ENCODE measurements around the gene CCDC28B. TPM values are rescaled to one million over a fixed set of nuclear protein-coding genes. Genes with fewer than 3 reads are reported as not detected.

CCDC28B gene
- total and polyA plus RNA-seq, 2 of the 13 experiments (the other 11 are each of a cell fraction or from before 2014, with no cell fraction given), result 2.6 to 3.5 TPM

DNA sequence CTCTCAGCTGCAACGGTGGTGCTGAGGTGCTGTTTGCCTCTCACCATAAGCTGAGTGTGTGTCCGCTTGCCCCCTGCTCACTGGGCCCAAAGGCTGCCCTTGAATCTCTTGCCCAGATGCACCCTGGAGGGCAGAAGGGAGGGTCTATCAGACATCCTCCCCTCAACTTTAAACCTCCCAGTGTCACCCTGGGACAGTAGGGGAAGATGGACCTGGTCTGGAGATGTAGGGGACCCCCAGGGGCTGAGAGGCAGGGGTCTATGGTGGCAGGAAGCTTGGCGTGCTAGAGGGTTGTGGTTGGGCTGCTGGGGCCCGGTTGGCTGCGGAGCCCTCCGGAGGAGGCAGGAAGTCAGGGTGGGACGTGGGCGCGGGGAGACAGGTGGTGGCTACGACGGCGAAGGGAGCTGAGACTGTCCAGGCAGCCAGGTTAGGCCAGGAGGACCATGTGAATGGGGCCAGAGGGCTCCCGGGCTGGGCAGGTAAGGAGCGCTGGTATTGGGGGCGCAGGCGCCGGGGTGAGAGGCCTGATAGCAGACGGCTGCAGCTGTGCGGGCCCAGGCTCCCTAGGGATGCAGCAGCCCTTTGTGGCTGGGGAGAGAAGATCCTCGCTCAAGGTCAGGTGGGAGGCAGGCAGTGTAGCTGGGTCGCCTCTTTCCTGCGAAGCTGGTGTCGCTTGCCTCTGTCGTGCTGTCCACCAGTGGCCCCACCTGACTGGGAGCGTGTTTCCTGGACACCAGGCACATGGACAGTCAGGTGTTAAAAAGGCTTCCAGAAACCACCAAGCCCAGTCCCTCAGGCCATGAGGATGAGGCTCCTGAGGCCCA, 50.7 kb downstream of the CCDC28B start, which contains the start of gene LCK (continued):
- TF ChIP-seq ZMAT3 (CRISPR knock-in tag; conservative IDR thresholded peaks at IDR 0.05), result no peak
- TF ChIP-seq SKI (IDR thresholded peaks at IDR 0.05; ENCODE audit: partially characterized antibody), result no peak
- TF ChIP-seq RXRB (CRISPR knock-in tag; IDR thresholded peaks at IDR 0.05; ENCODE audit: borderline replicate concordance), result no peak
- TF ChIP-seq, protein P1, sequence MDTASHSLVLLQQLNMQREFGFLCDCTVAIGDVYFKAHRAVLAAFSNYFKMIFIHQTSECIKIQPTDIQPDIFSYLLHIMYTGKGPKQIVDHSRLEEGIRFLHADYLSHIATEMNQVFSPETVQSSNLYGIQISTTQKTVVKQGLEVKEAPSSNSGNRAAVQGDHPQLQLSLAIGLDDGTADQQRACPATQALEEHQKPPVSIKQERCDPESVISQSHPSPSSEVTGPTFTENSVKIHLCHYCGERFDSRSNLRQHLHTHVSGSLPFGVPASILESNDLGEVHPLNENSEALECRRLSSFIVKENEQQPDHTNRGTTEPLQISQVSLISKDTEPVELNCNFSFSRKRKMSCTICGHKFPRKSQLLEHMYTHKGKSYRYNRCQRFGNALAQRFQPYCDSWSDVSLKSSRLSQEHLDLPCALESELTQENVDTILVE (CRISPR knock-in tag; IDR thresholded peaks at IDR 0.05), result no peak
- TF ChIP-seq CREB1 (IDR thresholded peaks at IDR 0.05), result no peak
- TF ChIP-seq CREB1 (CRISPR knock-in tag; IDR thresholded peaks at IDR 0.05), result no peak
- no peak for TF ChIP-seq MAZ (IDR thresholded peaks at IDR 0.05; ENCODE audit: borderline replicate concordance, low read depth, low read length)
- TF ChIP-seq MAZ (CRISPR knock-in tag; IDR thresholded peaks at IDR 0.05; ENCODE audit: low read depth), result no peak
- TF ChIP-seq, protein P2, sequence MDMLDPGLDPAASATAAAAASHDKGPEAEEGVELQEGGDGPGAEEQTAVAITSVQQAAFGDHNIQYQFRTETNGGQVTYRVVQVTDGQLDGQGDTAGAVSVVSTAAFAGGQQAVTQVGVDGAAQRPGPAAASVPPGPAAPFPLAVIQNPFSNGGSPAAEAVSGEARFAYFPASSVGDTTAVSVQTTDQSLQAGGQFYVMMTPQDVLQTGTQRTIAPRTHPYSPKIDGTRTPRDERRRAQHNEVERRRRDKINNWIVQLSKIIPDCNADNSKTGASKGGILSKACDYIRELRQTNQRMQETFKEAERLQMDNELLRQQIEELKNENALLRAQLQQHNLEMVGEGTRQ (IDR thresholded peaks at IDR 0.05; ENCODE audit: low read depth, low read length), result no peak
- TF ChIP-seq, protein P2 (CRISPR knock-in tag; IDR thresholded peaks at IDR 0.05; ENCODE audit: borderline replicate concordance), result no peak
- no peak for TF ChIP-seq POLR2AphosphoS2 (IDR thresholded peaks at IDR 0.05; ENCODE audit: low read depth, low read length)
- TF ChIP-seq NFE2L1 (CRISPR knock-in tag; IDR thresholded peaks at IDR 0.05; ENCODE audit: borderline replicate concordance), result no peak
- no peak for TF ChIP-seq ZNF235 (CRISPR knock-in tag; IDR thresholded peaks at IDR 0.05; ENCODE audit: borderline replicate concordance)
- TF ChIP-seq ZNF841 (CRISPR knock-in tag; IDR thresholded peaks at IDR 0.05; ENCODE audit: borderline replicate concordance), result no peak
- TF ChIP-seq, protein P3, sequence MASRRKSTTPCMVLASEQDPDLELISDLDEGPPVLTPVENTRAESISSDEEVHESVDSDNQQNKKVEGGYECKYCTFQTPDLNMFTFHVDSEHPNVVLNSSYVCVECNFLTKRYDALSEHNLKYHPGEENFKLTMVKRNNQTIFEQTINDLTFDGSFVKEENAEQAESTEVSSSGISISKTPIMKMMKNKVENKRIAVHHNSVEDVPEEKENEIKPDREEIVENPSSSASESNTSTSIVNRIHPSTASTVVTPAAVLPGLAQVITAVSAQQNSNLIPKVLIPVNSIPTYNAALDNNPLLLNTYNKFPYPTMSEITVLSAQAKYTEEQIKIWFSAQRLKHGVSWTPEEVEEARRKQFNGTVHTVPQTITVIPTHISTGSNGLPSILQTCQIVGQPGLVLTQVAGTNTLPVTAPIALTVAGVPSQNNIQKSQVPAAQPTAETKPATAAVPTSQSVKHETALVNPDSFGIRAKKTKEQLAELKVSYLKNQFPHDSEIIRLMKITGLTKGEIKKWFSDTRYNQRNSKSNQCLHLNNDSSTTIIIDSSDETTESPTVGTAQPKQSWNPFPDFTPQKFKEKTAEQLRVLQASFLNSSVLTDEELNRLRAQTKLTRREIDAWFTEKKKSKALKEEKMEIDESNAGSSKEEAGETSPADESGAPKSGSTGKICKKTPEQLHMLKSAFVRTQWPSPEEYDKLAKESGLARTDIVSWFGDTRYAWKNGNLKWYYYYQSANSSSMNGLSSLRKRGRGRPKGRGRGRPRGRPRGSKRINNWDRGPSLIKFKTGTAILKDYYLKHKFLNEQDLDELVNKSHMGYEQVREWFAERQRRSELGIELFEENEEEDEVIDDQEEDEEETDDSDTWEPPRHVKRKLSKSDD (CRISPR knock-in tag; IDR thresholded peaks at IDR 0.05; ENCODE audit: low read depth), result no peak
- TF ChIP-seq JARID2 (CRISPR knock-in tag; IDR thresholded peaks at IDR 0.05; ENCODE audit: insufficient replicate concordance), result no peak
- TF ChIP-seq, protein P4, sequence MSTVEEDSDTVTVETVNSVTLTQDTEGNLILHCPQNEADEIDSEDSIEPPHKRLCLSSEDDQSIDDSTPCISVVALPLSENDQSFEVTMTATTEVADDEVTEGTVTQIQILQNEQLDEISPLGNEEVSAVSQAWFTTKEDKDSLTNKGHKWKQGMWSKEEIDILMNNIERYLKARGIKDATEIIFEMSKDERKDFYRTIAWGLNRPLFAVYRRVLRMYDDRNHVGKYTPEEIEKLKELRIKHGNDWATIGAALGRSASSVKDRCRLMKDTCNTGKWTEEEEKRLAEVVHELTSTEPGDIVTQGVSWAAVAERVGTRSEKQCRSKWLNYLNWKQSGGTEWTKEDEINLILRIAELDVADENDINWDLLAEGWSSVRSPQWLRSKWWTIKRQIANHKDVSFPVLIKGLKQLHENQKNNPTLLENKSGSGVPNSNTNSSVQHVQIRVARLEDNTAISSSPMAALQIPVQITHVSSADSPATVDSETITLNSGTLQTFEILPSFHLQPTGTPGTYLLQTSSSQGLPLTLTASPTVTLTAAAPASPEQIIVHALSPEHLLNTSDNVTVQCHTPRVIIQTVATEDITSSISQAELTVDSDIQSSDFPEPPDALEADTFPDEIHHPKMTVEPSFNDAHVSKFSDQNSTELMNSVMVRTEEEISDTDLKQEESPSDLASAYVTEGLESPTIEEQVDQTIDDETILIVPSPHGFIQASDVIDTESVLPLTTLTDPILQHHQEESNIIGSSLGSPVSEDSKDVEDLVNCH (CRISPR knock-in tag; IDR thresholded peaks at IDR 0.05), result no peak
- no peak for TF ChIP-seq ATM (IDR thresholded peaks at IDR 0.05; ENCODE audit: borderline replicate concordance)
- TF ChIP-seq MAFF (IDR thresholded peaks at IDR 0.05; ENCODE audit: low read depth, low read length), result no peak
- TF ChIP-seq ZNF484 (CRISPR knock-in tag; IDR thresholded peaks at IDR 0.05; ENCODE audit: borderline replicate concordance, low read depth), result no peak
- no peak for TF ChIP-seq DPF2 (CRISPR knock-in tag; IDR thresholded peaks at IDR 0.05; ENCODE audit: borderline replicate concordance, low read depth)
- TF ChIP-seq ZNF451 (CRISPR knock-in tag; IDR thresholded peaks at IDR 0.05), result 0 out of 2 replicates have a peak, but pooled peaks have one; percentile 5
